ENCODE measurements around the gene SHC4. TPM values are rescaled to one million over a fixed set of nuclear protein-coding genes. Genes with fewer than 3 reads are reported as not detected.

SHC4 gene
- total RNA-seq, 1 donor from 2014 or later, result 5.0 TPM

GRCh38 chr15:48937886-48938285, 25.8 kb downstream of the SHC4 start:
- H3K4me3 Mint-ChIP-seq, result no peak overlapping the region
- no peak for DNase-seq (ENCODE audit: low read depth, low spot score)
- no peak for TF ChIP-seq CTCF (conservative IDR thresholded peaks at IDR 0.05)
- no peaks in the 10 kb centered on the region for H3K4me1 Mint-ChIP-seq
- H3K27me3 Mint-ChIP-seq (ENCODE audit: low read depth), result no peaks in the 10 kb centered on the region
- peaks cover 4% of the 10 kb centered on the region for H3K9me3 Mint-ChIP-seq
- no peak overlapping the region for H3K27ac Mint-ChIP-seq (ENCODE audit: unreplicated experiment)
- H3K36me3 Mint-ChIP-seq (ENCODE audit: low read depth), result no peaks in the 10 kb centered on the region

- H3K4me1 Mint-ChIP-seq, result no peaks in the 10 kb centered on the region
- no peaks in the 10 kb centered on the region for H3K36me3 Mint-ChIP-seq (ENCODE audit: low read depth)
- H3K9me3 Mint-ChIP-seq, result peaks cover 4% of the 10 kb centered on the region
- DNase-seq (ENCODE audit: low read depth, low spot score), result no peak
- no peak overlapping the region for H3K4me3 Mint-ChIP-seq
- no peak for TF ChIP-seq CTCF (conservative IDR thresholded peaks at IDR 0.05)
- no peak overlapping the region for H3K27ac Mint-ChIP-seq (ENCODE audit: unreplicated experiment)
- no peaks in the 10 kb centered on the region for H3K27me3 Mint-ChIP-seq (ENCODE audit: low read depth)
Measured at GRCh38 chr15:48936666-48937065, 27.1 kb downstream of the SHC4 start.

- Mint-ChIP-seq H3K9me3 (peaks cover 4% of the 10 kb centered on the region), H3K4me1 (no peaks in the 10 kb centered on the region), H3K36me3 (ENCODE audit: low read depth) (no peaks in the 10 kb centered on the region), H3K27me3 (ENCODE audit: low read depth) (no peaks in the 10 kb centered on the region), H3K27ac (ENCODE audit: unreplicated experiment) (no peak overlapping the region), H3K4me3 (no peak overlapping the region)
- no peak for TF ChIP-seq CTCF (conservative IDR thresholded peaks at IDR 0.05)
- DNase-seq (ENCODE audit: low read depth, low spot score), result no peak
Measured at GRCh38 chr15:48935236-48935635, 28.5 kb downstream of the SHC4 start.

DNA sequence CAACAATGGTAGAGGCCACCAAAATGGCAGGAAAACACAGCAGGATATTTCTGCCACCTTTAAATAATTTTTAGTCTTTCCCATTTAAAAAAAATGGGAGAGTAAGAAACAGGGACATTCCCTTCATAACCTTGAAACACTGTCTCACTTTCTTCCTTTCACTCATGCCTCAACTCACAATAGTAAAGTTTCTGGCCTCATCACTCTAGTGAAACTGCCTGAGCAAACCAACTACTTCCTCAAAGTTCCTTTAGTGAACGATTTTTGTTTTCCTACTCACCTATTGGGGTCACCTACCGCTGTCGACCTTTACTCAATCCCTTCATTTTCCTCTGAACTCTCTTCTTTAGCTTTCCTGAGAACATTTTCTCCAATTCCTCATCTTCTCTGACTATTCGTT, 33.0 kb downstream of the SHC4 start:
- TF ChIP-seq CTCF (conservative IDR thresholded peaks at IDR 0.05), result no peak
- no peak overlapping the region for H3K4me3 Mint-ChIP-seq
- peaks cover 2% of the 10 kb centered on the region for H3K4me1 Mint-ChIP-seq
- H3K27ac Mint-ChIP-seq (ENCODE audit: unreplicated experiment), result no peak overlapping the region
- no peaks in the 10 kb centered on the region for H3K36me3 Mint-ChIP-seq (ENCODE audit: low read depth)
- peaks cover 4% of the 10 kb centered on the region for H3K9me3 Mint-ChIP-seq
- no peaks in the 10 kb centered on the region for H3K27me3 Mint-ChIP-seq (ENCODE audit: low read depth)
- DNase-seq (ENCODE audit: low read depth, low spot score), result no peak

- H3K4me3 Mint-ChIP-seq, result no peak overlapping the region
- H3K27me3 Mint-ChIP-seq (ENCODE audit: low read depth), result no peaks in the 10 kb centered on the region
- no peak overlapping the region for H3K27ac Mint-ChIP-seq (ENCODE audit: unreplicated experiment)
- H3K36me3 Mint-ChIP-seq (ENCODE audit: low read depth), result no peaks in the 10 kb centered on the region
- H3K9me3 Mint-ChIP-seq, result no peaks in the 10 kb centered on the region
- no peak for TF ChIP-seq CTCF (conservative IDR thresholded peaks at IDR 0.05)
- peaks cover 6% of the 10 kb centered on the region for H3K4me1 Mint-ChIP-seq
- DNase-seq (ENCODE audit: low read depth, low spot score), result no peak
Measured at GRCh38 chr15:48929661-48930060, 34.1 kb downstream of the SHC4 start.

Measured in neural crest cell (in vitro differentiated cells).